Activated CD4-positive, alpha-beta T cell treated with anti-CD3 and anti-CD28 coated beads, Interleukin-2, amount 50 U/mL, for 48 hours (primary cell): ENCODE measurements around the gene ZNF581.

Experiments
- DNase-seq, 2 experiments: peaks; one replicate each; pipeline ENCODE4 v3.0.0-alpha.2; 2020

ZNF581 gene

DNA sequence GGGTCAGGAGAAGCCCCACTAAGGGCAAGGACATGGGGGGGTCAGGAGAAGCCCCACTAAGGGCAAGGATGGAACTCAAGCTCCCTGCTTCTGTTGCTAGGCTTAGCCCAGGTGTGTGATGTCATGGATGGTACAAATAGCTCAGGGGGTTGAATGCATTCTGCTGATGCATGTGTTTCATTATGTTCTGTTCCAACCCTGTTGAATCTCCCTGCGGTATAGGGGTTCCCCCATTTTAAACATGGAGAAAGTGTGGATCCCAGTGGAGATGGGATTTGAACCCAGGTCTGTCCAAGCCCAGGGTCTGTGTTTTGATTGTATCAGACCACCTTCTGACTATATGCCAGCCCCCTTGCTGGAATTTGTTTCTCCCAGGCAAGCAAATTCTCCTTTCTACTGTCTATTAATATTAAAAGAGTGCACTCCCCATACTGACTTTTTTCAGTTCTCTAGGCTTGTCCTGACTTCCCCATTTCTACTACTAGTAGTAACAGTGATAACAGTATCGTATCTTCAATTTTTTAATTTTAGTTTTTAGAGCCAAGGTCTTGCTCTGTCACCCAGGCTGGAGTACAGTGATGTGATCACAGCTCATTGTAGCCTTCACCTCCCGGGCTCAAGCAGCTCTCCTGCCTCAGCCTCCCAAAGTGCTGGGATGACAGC lies 31.3 kb upstream of the ZNF581 start:
- no peak for DNase-seq

DNA sequence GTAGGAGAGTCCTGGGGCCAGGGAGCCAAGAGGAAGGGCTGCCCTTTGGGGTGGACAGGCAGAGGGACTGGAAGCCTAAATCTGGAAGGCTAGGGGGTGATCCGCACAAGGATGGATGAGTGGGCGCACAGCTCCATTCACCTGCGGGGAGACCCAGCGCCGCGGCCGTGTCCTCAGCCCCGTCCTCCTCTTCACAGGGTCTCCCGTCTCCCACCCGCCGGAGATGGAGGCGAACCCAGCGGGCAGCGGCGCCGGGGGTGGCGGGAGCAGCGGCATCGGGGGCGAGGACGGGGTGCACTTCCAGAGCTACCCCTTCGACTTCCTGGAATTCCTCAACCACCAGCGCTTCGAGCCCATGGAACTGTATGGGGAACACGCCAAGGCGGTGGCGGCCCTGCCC lies 30.1 kb upstream of the ZNF581 start:
- DNase-seq, result no peak

- DNase-seq, result no peak
Measured at GRCh38 chr19:55613930-55614710, 29.3 kb upstream of the ZNF581 start.

DNA sequence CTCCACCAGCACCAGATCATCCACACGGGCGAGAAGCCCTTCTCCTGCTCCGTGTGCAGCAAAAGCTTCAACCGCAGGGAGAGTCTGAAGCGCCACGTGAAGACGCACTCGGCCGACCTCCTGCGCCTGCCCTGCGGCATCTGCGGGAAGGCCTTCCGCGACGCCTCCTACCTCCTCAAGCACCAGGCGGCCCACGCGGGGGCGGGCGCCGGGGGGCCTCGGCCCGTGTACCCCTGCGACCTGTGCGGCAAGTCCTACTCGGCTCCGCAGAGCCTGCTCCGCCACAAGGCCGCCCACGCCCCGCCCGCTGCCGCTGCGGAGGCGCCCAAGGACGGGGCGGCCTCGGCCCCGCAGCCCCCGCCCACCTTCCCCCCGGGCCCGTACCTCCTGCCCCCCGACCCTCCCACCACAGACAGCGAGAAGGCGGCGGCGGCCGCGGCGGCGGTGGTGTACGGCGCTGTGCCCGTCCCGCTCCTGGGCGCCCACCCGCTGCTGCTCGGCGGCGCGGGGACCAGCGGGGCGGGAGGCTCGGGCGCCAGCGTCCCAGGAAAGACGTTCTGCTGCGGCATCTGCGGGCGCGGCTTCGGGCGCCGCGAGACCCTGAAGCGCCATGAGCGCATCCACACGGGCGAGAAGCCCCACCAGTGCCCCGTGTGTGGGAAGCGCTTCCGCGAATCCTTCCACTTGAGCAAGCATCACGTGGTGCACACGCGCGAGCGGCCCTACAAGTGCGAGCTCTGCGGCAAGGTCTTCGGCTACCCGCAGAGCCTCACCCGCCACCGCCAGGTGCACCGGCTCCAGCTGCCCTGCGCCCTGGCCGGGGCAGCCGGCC lies 28.5 kb upstream of the ZNF581 start:
- no peak for DNase-seq

DNA sequence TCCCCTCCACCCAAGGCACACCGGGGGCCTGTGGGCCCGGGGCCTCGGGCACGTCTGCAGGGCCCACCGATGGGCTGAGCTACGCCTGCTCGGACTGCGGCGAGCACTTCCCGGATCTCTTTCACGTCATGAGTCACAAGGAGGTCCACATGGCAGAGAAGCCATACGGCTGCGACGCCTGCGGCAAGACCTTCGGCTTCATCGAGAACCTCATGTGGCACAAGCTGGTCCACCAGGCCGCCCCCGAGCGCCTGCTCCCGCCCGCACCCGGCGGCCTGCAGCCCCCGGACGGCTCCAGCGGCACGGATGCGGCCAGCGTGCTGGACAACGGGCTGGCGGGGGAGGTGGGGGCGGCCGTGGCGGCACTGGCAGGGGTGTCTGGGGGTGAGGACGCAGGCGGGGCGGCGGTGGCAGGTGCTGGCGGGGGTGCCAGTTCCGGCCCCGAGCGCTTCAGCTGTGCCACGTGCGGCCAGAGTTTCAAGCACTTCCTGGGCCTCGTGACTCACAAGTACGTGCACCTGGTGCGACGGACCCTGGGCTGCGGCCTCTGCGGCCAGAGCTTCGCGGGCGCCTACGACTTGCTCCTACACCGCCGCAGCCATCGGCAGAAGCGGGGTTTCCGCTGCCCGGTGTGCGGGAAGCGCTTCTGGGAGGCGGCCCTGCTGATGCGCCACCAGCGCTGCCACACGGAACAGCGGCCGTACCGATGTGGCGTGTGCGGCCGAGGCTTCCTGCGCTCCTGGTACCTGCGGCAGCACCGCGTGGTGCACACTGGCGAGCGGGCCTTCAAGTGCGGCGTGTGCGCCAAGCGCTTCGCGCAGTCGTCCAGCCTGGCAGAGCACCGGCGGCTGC lies 27.7 kb upstream of the ZNF581 start:
- DNase-seq, result no peak

DNA sequence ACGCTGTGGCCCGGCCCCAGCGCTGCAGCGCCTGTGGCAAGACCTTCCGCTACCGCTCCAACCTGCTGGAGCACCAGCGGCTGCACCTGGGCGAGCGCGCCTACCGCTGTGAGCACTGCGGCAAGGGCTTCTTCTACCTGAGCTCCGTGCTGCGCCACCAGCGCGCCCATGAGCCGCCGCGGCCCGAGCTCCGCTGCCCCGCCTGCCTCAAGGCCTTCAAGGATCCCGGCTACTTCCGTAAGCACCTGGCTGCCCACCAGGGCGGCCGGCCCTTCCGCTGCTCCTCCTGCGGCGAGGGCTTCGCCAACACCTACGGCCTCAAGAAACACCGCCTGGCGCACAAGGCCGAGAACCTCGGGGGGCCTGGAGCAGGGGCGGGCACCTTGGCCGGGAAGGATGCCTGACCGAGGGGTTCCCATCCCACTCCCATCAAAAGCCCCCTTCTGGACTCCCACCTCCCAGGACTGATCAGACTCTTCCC lies 27.0 kb upstream of the ZNF581 start:
- DNase-seq, result no peak

GRCh38 chr19:55617426-55617825 lies 26.0 kb upstream of the ZNF581 start:
- no peak for DNase-seq

- DNase-seq, result no peak
Measured at GRCh38 chr19:55618426-55618825, 25.0 kb upstream of the ZNF581 start.

DNA sequence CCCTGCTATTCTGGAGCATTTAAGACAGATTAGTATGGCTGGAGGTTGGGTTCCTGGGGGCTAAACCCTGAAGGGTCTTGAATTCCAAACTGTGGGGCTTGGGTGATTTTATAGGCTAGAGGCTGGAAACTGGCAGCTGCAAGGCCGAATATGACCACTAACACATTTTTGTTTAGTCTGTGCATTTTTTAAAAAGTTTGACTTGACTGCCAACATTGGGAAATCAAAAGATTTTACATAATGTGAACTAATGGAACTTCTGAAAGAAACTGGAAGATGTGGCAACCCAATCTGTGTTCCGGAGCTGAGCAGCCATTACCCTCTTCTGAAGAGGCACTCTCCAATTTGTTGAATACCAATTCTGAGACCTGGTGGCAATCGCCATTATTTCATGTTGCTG lies 24.2 kb upstream of the ZNF581 start:
- no peak for DNase-seq

DNA sequence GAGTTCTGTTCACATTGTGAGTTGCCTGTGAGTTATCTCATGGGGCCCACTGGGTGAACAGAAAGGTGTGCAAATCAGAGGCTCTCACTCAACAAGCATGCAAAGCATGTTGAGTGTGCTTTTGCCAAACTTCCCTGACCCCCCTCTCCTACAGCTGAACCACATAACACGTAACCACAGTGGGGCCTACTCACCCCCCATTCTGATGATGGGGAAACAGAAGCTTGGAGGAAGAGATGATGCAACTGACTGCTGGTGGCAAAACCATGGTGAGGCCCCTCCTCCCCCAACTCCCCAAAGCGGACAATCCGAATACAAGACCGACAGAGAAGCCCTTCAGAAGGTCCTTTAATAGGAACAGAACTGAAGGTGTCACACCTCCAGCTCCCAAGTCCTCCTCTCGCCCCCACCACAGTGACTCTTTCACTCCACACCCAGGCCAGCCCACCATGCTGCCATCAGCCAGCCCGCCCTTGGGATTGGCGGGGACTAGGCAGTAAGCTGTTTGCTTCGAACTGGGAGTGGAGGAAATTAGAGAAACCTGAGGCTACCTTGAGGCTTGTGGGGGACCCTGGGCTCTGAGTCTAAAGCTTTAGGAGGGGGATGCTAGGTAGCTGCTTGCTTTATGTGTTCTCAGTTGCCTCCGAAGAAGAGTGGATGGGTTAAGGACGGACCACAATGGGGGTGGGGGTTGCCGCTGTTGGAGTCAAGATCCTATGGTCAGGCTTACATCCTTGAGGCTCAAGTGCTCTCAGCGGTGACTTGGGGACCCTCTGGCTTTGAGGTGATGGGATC lies 22.8 kb upstream of the ZNF581 start:
- peak in 1 of 2 experiments; percentile 22 for DNase-seq

GRCh38 chr19:55621205-55621672 lies 22.2 kb upstream of the ZNF581 start:
- no peak for DNase-seq

GRCh38 chr19:55621673-55622231 lies 21.7 kb upstream of the ZNF581 start:
- no peak for DNase-seq

DNA sequence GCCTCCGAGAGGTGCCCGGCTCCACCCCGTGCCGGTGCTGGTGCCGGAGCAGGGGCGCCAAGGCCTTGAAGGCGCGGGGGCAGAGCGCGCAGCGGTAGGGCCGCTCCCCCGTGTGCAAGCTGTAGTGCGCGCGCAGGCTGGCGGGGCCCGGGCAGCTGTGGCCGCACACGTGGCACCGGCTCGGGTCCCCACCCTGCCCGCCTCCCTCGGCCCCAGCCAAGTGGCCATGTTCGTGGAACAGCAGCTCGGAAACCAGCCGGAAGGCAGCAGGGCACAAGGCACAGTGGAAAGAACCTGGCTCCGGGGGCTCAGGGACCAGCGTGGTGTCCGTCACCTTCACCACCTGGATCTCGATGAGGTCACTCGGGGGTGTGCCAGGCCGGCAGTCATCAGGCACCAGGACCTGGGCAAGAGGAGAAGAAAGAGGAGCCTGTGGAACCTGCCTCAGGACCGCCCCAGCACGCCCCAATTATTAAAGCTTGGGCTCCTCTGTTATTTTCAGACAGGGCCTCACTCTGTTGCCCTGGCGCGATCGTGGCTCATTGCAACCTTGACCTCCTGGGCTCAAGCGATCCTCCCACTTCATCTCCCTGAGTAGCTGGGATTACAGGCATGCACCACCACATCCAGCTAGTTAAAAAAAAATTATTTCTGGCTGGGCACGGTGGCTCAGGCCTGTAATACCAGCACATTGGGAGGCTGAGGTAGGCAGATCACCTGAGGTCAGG lies 21.0 kb upstream of the ZNF581 start:
- no peak for DNase-seq

GRCh38 chr19:55623130-55623529 lies 20.3 kb upstream of the ZNF581 start:
- DNase-seq, result no peak

DNA sequence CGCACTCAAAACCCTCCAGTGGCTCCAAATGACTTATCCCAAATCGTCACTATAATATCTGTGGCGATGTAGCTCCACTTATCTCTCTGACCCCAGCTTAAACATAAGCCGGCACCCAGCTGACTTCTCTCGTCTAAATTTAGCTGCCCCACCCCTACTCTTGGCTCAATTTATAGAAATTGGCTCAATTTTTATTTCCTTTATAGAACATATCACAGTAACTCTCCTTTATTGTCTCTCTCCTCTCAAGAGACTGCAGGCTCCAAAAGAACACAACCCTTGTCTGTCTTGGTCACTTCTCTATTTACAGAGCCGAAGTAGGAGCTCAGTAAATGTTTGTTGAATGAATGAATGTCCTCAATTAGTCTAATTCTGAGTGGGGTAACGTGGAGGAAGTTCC lies 19.9 kb upstream of the ZNF581 start:
- no peak for DNase-seq

DNA sequence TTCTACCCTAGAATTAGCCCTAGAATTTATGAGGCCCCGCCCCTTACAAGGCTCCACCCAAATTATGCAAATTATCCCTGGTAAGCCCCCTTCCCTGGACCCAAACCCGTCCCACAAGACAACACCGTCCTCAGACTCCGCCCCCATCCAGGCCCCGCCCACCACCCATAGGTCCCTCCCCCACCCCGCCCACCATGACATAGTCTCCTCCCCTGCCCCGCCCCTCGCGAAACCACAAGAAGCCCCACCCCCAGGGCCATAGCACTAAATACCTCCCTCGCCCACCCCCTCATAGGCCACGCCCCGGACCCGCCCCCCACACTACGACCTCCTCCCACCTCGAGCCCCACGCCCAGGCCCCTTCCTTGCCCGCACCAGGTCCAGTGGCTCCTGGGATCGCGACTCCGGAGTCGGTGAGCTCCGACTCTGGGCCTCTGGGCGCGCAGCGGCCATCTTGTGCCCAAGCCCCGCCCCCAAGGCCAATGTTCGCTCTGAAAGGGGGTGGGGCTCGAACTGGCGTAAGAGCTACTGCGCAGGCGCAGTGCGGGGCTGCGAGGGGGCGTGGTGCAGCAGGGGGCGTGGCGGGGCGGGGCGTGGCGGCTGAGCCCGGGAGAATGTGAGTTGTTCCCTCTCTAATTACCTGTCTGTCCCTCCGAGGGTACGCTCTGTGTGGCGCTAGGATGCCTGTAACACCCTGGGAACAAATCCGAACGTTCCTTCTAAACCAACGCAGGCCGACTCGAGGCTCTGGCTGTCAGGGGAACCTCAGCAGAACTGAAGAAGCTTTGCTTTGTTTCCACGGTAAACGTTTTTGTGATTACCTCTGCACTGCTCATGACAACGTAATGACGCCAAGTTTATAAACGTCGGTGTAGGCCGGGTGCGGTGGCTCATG lies 19.1 kb upstream of the ZNF581 start, which contains the start of gene ZNF784:
Gene ZNF784 (minus strand): TSS at position 458 of the 895 bp plus-strand sequence. CDS start 5 bp downstream, at position 453.
- DNase-seq, result peak; percentile 91

GRCh38 chr19:55625004-55625326 lies 18.5 kb upstream of the ZNF581 start:
- no peak for DNase-seq

- peak; percentile 42 to 53 for DNase-seq
Measured at GRCh38 chr19:55626350-55626749, 17.1 kb upstream of the ZNF581 start.

GRCh38 chr19:55632463-55632834 lies 11.0 kb upstream of the ZNF581 start:
- DNase-seq, result peak; percentile 89 to 93
